Ovary (tissue), 9 donors: ENCODE results near the gene PSD4. TPM values are rescaled to one million over a fixed set of nuclear protein-coding genes. Genes with fewer than 3 reads are reported as not detected.

Experiments
- DNase-seq, 5 donors: peaks; one replicate each; pipeline ENCODE4 v3.0.0-alpha.2; 2019 to 2020
- H3K27ac ChIP-seq, 2 donors: fragments of 200-600 bp; one replicate each; pipeline versions ENCODE4 v1.5.1 to v1.8.0; 2019 to 2022
- H3K27me3 ChIP-seq: fragments of 200-600 bp; one replicate; pipeline ENCODE4 v1.8.0; 2022
- H3K36me3 ChIP-seq: fragments of 200-600 bp; sonication (generic); one replicate; pipeline ENCODE4 v1.5.1; 2019
- H3K4me1 ChIP-seq: one replicate; pipeline ENCODE4 v1.8.1; 2013; ENCODE audit warnings: mild to moderate bottlenecking, moderate library complexity; ENCODE audit not compliant: insufficient read depth
- H3K4me3 ChIP-seq: fragments of 200-600 bp; sonication (generic); one replicate; pipeline ENCODE4 v1.5.1; 2017
- H3K9me3 ChIP-seq, 2 donors: fragments of 200-600 bp in 1 of 2; sonication (generic) in 1 of 2; one replicate each; pipeline versions ENCODE4 v1.5.1 to v1.8.1; 2013 to 2019; ENCODE audit warnings: mild to moderate bottlenecking in 1 of 2, moderate library complexity in 1 of 2
- EP300 ChIP-seq: sonication (generic); formaldehyde crosslinking; IDR thresholded peaks from one replicate; pipeline ENCODE4 v1.6.1; 2017; ENCODE audit warnings: antibody characterized with exemption
- POLR2A ChIP-seq: fragments of 450-650 bp; IDR thresholded peaks from one replicate; pipeline ENCODE4 v1.6.1; 2017; ENCODE audit warnings: antibody characterized with exemption, mild to moderate bottlenecking, moderate library complexity
- WGBS, 3 donors: extraction: QIAGEN DNeasy Blood & Tissue Kit in 1 of 3; methylation state at CpG; one replicate each; pipeline versions ENCODE4 v1.1.5 to v1.1.7; 2013 to 2017; 5-methylcytosine and 5-hydroxymethylcytosine counted together
- intact Hi-C, 4 donors: fragments of 100-400 bp; cut with DNase I; formaldehyde crosslinking; loops; one replicate each; pipeline versions ENCODE4 v1.11.0 to v1.15.1; 2022 to 2023
- polyA plus RNA-seq, 2 donors: library from polyadenylated mRNA; stranded (reverse); fragments of 200-250 nt in 1 of 2; fragments of 350-450 nt in 1 of 2; fragmentation: Illumina TruSeq in 1 of 2; extraction: RNeasy Lipid Tissue Mini Kit (QIAGEN cat#74804) in 1 of 2; gene quantifications; one replicate each; pipeline ENCODE4 v1.2.3, GENCODE V29; 2013 to 2014
- total RNA-seq, 7 donors: library from RNA; depleted of rRNA in 2 of 7; stranded (reverse); fragments of >200 nt in 2 of 7; fragmentation: NEBNext Ultra II Directional in 3 of 7; extraction: Animal tissue kit (Norgen Biotek cat#: 25700) in 3 of 7; gene quantifications; one replicate each; pipeline versions ENCODE4 v1.1.0 to v1.2.4, GENCODE V29; 2016 to 2023
- TF ChIP-seq, protein P1 (sequence below), 3 donors: fragments of 450-650 bp in 2 of 3; fragments of 200-600 bp in 1 of 3; IDR thresholded peaks; one replicate each; pipeline versions ENCODE4 v1.5.1 to v1.8.0; 2016 to 2022; ENCODE audit warnings: antibody characterized with exemption in 3 of 3, mild to moderate bottlenecking in 1 of 3
- donor health status: DM: no; HTN: no; CAD: no; lungs with moderate emphysema.
- donor health status: DM: no; HTN: no; CAD: no.
- donor health status: Bipolar disorder and iron deficiency.
- donor health status: DM: yes; HTN: yes; CAD: no.
- donor health status: DM: no; HTN: no; CAD: no.
- donor health status: DM: yes; HTN: yes; CAD: no.

The PSD4 gene
- total and polyA plus RNA-seq, 9 donors: 1.2 to 14.1 (median 3.4) TPM

DNA sequence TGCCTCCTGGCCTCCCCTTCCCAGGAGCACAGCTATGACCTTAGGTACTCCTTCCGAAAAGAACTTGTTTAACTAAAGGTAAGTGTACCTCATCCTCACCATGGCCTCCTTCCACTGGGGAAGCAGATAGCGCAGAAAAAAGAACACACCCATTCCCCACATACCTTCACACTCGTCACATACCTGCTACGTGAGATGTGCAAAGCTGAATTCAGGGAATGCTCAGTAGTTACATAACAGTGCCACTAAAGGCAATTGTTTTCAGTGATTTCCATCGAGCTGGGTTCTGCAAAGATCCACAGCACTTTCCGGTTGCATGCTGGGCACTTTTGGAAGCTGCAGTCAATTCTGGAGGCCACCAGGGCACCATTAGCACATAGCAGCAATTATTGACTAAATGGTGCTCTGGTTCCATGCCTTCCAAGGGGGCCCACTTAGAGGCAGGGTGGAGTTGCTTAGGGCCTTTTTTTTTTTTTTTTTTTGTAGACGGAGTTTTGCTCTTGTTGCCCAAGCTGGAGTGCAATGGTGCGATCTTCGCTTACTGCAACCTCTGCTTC, 63.9 kb downstream of the PSD4 start:
- intact Hi-C loops: no loop called here
- Histone ChIP-seq H3K9me3 (no peaks in the 10 kb centered on the region), H3K27ac (no peak overlapping the region), H3K4me1 (peaks cover 11% of the 10 kb centered on the region), H3K4me3 (no peak overlapping the region), H3K36me3 (no peaks in the 10 kb centered on the region), H3K27me3 (no peaks in the 10 kb centered on the region)
- TF ChIP-seq, protein P1, sequence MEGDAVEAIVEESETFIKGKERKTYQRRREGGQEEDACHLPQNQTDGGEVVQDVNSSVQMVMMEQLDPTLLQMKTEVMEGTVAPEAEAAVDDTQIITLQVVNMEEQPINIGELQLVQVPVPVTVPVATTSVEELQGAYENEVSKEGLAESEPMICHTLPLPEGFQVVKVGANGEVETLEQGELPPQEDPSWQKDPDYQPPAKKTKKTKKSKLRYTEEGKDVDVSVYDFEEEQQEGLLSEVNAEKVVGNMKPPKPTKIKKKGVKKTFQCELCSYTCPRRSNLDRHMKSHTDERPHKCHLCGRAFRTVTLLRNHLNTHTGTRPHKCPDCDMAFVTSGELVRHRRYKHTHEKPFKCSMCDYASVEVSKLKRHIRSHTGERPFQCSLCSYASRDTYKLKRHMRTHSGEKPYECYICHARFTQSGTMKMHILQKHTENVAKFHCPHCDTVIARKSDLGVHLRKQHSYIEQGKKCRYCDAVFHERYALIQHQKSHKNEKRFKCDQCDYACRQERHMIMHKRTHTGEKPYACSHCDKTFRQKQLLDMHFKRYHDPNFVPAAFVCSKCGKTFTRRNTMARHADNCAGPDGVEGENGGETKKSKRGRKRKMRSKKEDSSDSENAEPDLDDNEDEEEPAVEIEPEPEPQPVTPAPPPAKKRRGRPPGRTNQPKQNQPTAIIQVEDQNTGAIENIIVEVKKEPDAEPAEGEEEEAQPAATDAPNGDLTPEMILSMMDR (IDR thresholded peaks at IDR 0.05): no peak
- TF ChIP-seq POLR2A: no peak
- TF ChIP-seq EP300: no peak
- WGBS, 3 donors: 80 to 93% (median 86%) methylated on average over 9 of the region's 9 CpGs
- no peak for DNase-seq

DNA sequence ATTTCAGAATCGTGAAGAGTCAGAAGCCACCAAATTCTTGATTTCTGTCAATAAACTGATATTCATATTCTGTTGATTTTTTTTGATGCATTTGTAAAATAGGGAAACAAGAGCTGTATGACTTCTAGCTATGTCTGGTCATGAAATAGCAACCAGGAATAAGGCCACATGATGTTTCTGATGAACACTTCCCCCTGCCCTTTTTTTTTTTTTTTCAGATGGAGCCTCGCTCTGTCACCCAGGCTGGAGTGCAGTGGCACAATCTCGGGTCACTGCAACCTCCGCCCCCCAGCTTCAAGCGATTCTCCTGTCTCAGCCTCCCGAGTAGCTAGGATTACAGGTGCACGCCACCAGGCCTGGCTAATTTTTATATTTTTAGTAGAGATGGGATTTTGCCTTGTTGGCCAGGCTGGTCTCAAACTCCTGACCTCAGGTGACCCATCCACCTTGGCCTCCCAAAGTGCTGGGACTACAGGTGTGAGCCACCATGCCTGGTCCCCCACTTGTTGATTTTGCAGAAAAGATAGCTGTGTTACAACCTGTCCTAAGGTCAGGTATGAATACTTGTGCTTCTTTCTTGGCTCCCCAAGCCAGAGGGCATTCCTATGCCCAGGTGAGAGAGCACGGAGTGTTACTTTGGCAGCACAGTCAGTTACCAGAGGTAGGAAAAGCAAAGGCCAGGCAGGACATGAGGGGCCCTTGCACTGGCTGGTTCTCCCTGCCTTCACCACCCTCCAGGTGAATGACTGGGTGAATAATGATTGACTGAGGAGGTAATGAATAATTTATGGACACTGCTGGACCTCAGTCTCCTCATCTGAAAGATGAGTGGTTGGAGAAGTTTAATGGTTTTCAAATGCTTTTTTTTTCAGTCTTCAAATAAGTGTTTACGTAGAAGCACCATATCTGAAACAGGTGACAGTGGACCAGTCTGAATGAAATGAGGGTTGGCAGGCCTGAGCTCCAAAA, 65.4 kb downstream of the PSD4 start:
- Histone ChIP-seq H3K9me3 (no peaks in the 10 kb centered on the region), H3K27me3 (no peaks in the 10 kb centered on the region), H3K27ac (no peak overlapping the region), H3K36me3 (no peaks in the 10 kb centered on the region), H3K4me1 (peaks cover 11% of the 10 kb centered on the region), H3K4me3 (no peak overlapping the region)
- WGBS, 3 donors: 90 to 94% (median 93%) methylated on average over 9 of the region's 9 CpGs
- intact Hi-C loops: no loop called here
- TF ChIP-seq POLR2A (no peak), EP300 (no peak)
- TF ChIP-seq, protein P1 (IDR thresholded peaks at IDR 0.05): no peak
- DNase-seq: no peak

GRCh38 chr2:113240150-113240914, 66.6 kb downstream of the PSD4 start:
- peak; percentile 15 for TF ChIP-seq EP300
- TF ChIP-seq, protein P1 (IDR thresholded peaks at IDR 0.05): no peak
- peak; percentile 64 to 86 (median 67) for DNase-seq
- no peaks in the 10 kb centered on the region for H3K9me3 ChIP-seq
- intact Hi-C loops: no loop called here
- H3K27me3 ChIP-seq: no peaks in the 10 kb centered on the region
- H3K27ac ChIP-seq: no peak overlapping the region
- H3K36me3 ChIP-seq: no peaks in the 10 kb centered on the region
- peaks cover 11% of the 10 kb centered on the region for H3K4me1 ChIP-seq
- H3K4me3 ChIP-seq: no peak overlapping the region
- WGBS, 3 donors: 16 to 20% (median 20%) methylated on average over 15 of the region's 15 CpGs
